Measurements from ENCODE around the gene HSPG2.

HSPG2 gene

GRCh38 chr1:21857142-21857839 is 79.8 kb downstream of the HSPG2 start:
- Histone ChIP-seq H2AFZ (no peak overlapping the region), H3K36me3 (ENCODE audit: control insufficient read depth, insufficient read depth, low read length) (no peaks in the 10 kb centered on the region), H3K4me3 (ENCODE audit: low read depth, low read length) (no peak overlapping the region), H3K4me1 (no peaks in the 10 kb centered on the region), H3K27me3 (ENCODE audit: control insufficient read depth, insufficient read depth, low read length) (no peaks in the 10 kb centered on the region), H3K79me2 (no peaks in the 10 kb centered on the region), H3K4me2 (ENCODE audit: low read length) (no peak overlapping the region), H3K9ac (no peak overlapping the region), H3K27ac (no peak overlapping the region), H3K9me3 (ENCODE audit: control insufficient read depth, low read length) (no peaks in the 10 kb centered on the region)
- no peak for TF ChIP-seq CTCF (IDR thresholded peaks at IDR 0.05)

DNA sequence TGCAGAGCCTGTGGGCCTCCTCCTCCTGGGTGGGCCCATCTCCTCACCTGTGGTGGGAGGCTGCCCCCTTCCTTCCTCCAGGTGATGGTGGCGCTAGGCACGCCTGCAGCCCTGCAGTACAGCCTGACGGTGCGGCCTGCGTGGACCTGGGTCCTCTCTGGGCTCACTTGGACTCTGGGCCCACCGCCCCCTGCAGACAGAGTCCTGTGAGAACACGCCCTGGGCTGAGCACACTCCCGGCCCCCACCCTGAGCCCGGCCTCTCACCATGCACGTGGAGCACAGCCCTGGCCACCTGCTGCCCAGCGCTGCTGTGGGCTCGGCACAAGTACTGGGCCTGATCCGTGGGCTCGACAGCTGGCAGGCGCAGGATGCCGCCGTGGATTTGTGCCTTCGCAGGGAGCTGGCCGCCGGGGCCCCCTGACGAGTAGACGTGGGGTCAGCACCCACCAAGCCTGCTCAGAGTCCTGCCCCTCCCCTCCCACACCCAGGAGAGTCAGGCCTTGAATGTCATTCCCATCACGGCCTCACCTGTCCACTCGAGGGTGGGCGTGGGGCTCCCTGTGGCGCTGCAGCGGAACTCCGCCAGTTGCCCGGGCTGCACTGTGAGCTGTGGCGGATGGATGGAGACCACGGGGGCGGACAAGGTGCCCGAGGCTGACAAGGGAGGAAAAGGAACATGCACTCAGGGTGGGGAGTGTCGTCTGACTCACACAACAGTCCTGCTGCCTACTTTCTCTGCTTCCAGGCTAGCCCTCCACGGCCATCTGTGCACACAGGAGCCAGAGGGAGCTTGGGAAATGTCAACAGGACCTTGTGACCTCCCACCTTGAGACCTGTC is 81.6 kb downstream of the HSPG2 start:
- no peaks in the 10 kb centered on the region for H3K9me3 ChIP-seq (ENCODE audit: control insufficient read depth, low read length)

DNA sequence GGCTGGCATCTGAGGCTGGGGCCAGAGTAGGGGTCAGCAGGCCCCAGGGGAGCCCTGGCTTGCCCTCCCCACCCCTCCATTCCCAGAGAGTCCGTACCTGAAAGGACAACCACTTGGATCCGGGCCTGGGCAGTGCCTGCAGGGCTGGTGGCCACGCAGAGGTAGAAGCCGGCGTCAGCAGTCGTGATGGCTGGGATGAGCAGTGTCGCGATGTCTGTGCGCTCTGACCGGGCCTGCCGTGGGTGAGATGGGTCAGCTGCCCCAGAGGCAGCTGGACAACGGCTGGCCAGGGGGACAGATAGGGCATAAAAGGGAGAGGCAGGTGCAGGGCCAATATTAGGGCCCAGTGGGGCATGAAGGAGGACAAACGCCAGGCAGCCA is 82.4 kb downstream of the HSPG2 start:
- Histone ChIP-seq H3K27me3 (ENCODE audit: control insufficient read depth, insufficient read depth, low read length) (no peaks in the 10 kb centered on the region), H3K9me3 (ENCODE audit: control insufficient read depth, low read length) (no peaks in the 10 kb centered on the region), H3K4me2 (ENCODE audit: low read length) (no peak overlapping the region), H3K36me3 (ENCODE audit: control insufficient read depth, insufficient read depth, low read length) (no peaks in the 10 kb centered on the region), H3K9ac (no peak overlapping the region), H3K4me1 (no peaks in the 10 kb centered on the region), H3K4me3 (ENCODE audit: low read depth, low read length) (no peak overlapping the region), H3K27ac (no peak overlapping the region), H2AFZ (no peak overlapping the region), H3K79me2 (no peaks in the 10 kb centered on the region)
- TF ChIP-seq CTCF (IDR thresholded peaks at IDR 0.05) = no peak

More for the DNA sequence above, 81.6 kb downstream of the HSPG2 start:
- Histone ChIP-seq H3K4me2 (ENCODE audit: low read length) (no peak overlapping the region), H3K4me3 (ENCODE audit: low read depth, low read length) (no peak overlapping the region), H3K36me3 (ENCODE audit: control insufficient read depth, insufficient read depth, low read length) (no peaks in the 10 kb centered on the region), H3K4me1 (no peaks in the 10 kb centered on the region), H3K27ac (no peak overlapping the region), H3K27me3 (ENCODE audit: control insufficient read depth, insufficient read depth, low read length) (no peaks in the 10 kb centered on the region), H3K79me2 (no peaks in the 10 kb centered on the region), H2AFZ (no peak overlapping the region), H3K9ac (no peak overlapping the region)
- no peak for TF ChIP-seq CTCF (IDR thresholded peaks at IDR 0.05)

DNA sequence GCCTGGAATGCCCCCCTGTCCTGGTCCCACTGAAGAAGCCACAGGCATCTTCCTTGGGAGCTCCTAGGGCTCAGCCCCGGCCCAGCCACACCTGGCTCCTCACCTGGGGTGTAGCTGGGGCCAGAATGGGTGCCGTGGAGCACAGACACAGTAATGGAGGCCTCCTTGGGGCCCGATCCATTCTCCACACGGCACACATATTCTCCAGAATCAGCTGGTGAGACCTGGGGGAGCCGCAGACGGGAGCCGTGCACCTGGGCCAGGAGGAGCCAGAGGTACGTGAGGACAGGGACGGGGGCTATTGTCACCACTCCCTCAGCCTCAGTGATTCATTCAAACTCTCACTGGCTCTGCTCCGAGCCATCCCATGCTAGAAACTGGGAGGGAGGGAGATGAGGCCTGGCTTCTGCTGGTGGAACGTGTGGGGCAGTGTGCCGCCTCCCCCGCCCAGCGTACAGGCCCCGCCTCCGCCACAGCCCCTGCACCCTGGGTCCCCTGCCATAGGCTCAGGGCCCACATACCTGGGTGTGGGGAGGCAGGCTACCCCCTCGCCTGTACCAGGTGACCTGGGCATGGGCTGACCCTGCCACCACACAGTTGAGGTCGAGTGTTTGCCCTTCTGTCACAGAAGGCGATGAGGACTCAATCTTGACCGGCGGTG is 82.9 kb downstream of the HSPG2 start:
- no peak overlapping the region for H3K9ac ChIP-seq
- H3K27me3 ChIP-seq (ENCODE audit: control insufficient read depth, insufficient read depth, low read length) = no peaks in the 10 kb centered on the region
- H3K4me3 ChIP-seq (ENCODE audit: low read depth, low read length) = no peak overlapping the region
- H3K36me3 ChIP-seq (ENCODE audit: control insufficient read depth, insufficient read depth, low read length) = no peaks in the 10 kb centered on the region
- no peak overlapping the region for H3K4me2 ChIP-seq (ENCODE audit: low read length)
- no peaks in the 10 kb centered on the region for H3K9me3 ChIP-seq (ENCODE audit: control insufficient read depth, low read length)
- H3K4me1 ChIP-seq = no peaks in the 10 kb centered on the region
- no peak overlapping the region for H3K27ac ChIP-seq
- H2AFZ ChIP-seq = no peak overlapping the region
- no peak for TF ChIP-seq CTCF (IDR thresholded peaks at IDR 0.05)
- no peaks in the 10 kb centered on the region for H3K79me2 ChIP-seq
